ENCODE data around the gene CEMIP.
"Not testable (repeated sequence)": the region's sequence is repeated elsewhere in the genome, so short reads cannot be mapped to it uniquely, and the experiment has no call there.

The CEMIP gene

DNA sequence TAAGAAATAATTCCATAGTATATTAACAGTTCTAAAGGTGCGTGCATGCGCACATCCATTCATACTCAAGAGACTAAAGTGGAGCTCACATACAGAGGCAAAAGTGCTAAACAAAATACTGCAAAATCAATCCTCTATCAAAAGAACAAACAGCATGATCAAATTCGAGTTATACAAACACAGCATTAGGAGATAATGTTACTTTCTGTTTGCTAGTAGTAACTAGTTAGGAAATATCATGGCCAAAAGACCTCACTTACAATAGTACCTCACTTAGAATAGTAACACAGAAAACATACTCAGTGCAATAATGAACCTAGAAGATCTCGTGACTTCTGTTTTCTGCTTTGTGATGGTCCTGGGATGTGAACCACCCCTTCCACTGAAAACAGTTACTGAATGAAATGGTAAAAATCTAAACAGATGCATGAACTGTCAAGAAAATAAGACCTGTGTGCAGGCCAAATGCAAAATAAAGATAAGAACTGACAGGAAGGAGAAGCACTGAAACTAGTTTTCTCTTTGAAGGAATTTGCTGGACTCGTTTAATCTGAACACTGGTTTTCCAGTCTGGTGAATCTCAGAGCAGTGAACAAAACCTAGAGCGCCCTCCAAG, 20.9 kb upstream of the CEMIP start:
- in situ Hi-C loops (cut with HindIII; ENCODE audit: low sequenced_read_pairs) = no loop called here

DNA sequence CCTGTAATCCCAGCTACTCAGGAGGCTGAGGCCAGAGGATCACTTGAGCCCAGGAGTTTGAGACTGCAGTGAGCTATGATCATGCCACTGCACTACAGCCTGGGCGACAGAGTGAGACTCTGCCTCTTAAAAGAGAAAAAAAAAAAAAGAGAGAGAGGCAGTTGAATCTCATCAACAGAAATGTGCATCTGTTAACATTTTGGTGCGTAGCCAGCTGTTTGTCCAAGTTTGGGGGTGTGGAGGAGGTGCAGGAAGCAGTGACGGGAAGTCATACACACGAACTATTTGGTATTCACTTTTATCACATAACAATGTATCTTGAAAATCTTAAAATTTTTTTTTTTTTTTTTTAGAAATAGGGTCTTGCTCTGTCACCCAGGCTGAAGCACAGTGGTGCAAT, 18.2 kb upstream of the CEMIP start:
- in situ Hi-C loops (cut with HindIII; ENCODE audit: low sequenced_read_pairs) = no loop called here

DNA sequence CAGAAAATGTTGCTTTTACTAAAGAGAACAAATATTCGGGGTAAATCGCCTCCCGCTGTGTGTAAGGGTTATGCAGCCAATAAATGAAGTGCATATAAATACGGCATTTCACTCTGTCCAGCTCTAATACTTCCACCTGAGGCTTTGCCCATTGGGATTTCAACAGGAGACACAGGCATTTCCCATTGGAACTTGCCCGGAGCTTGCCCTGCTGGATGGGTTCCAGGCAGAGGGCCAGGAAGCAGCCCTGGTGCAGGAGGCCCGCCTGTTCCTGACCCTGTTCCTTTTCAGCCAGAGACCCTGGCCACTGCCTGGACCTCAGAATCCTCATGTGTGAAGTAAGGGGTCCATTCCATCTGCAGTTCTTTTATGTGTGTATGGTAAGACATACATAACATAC, 17.4 kb upstream of the CEMIP start:
- in situ Hi-C loops (cut with HindIII; ENCODE audit: low sequenced_read_pairs) = no loop called here

DNA sequence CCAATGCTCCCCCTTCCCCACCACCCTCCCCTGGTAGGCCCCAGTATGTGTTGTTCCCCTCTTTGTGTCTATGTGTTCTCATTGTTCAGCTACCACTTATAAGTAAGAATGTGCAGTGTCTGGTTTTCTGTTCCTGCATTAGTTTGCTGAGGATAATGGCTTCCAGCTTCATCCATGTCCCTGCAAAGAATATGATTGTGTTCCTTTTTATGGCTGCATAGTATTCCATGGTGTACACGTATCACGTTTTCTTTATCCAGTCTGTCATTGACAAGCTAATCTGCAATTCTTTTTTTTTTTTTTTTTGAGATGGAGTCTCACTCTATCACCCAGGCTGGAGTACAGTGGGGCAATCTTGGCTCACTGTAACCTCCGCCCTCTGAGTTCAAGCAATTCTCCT, 15.9 kb upstream of the CEMIP start:
- in situ Hi-C loops (cut with HindIII; ENCODE audit: low sequenced_read_pairs) = not testable (repeated sequence)

DNA sequence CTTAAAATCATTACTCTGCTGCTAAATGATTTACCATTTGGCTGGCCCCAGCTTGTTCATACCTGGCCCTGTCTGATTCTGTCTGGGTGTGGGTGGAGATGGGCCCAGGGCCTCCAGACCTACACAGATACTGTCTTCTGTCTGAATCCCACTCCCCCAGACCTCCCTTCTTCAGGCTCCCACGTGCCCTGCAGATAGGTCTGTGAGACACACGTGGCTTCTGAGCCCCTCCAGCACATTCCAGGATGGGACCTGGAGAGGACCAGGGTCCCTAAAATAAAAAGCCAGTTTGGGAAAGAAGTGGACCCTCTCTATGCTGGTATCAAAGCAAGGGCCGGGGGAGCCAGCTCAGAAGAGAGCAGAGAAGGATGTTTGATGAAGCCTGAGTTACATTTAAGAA, 14.6 kb upstream of the CEMIP start:
- in situ Hi-C loops (cut with HindIII; ENCODE audit: low sequenced_read_pairs) = no loop called here

DNA sequence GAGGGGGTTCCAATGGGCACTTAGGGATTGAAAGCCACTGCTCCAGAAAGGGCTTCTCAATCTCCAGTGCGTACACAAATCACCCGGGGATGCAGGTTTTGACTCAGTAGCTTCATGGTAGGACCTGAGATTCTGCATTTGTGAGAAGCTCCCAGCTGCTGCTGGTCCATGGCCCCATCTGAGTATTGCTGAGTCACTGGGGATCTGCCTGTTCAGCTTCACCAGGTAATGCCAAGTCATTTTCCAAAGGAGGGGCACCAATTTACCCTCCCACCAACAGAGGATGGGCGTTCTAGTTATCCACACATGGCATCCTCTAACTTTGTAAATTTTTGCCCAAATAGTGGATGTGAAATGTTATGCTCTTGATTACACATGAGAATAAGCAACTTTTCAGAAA, 12.9 kb upstream of the CEMIP start:
- in situ Hi-C loops (cut with HindIII; ENCODE audit: low sequenced_read_pairs) = no loop called here

DNA sequence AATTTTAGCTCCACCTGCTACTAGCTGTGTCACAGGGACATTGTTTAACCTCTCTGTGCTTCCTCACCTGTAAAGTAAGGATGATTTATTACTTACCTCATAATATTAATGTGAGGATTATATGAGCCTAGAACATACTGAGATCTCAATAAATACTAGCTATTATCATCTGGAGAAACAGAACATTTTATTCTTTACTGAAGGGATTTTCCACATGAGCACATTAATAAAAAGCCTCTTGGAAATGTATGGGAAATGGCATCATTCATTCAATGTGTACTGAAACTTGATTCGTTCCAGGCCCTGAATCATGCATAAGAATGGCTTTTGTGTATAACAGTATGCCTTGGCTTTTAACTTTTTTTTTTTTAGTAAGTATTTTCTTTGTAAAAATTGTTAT, 11.0 kb upstream of the CEMIP start:
- in situ Hi-C loops (cut with HindIII; ENCODE audit: low sequenced_read_pairs) = no loop called here

DNA sequence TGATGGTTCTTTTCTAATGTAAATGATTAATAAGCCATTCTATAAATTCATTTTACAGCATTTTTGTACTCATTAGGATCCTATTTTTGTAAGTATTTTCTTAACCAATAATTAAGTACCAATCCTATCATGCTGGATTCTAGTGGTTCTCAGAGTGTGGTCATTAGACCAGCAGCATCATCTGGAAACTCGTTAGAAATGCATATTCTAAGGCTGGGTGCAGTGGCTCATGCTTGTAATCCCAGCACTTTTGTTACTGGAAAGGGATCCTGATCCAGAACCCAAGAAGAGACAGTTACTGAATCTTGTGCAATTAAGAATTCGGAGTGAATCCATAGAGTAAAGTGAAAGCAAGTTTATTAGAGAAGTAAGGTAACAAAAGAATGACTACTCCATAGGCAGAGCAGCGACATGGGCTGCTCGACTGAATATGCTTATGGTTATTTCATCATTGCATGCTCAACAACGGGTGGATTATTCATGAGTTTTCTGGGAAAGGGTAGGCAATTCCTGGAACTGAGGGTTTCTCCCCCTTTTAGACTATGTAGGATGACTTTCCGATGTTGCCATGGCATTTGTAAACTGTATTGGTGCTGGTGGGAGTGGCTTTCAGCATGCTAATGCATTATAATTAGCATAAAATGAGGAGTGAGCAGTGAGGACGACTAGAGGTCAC, 9.9 kb upstream of the CEMIP start:
- in situ Hi-C loops (cut with HindIII; ENCODE audit: low sequenced_read_pairs) = no loop called here

DNA sequence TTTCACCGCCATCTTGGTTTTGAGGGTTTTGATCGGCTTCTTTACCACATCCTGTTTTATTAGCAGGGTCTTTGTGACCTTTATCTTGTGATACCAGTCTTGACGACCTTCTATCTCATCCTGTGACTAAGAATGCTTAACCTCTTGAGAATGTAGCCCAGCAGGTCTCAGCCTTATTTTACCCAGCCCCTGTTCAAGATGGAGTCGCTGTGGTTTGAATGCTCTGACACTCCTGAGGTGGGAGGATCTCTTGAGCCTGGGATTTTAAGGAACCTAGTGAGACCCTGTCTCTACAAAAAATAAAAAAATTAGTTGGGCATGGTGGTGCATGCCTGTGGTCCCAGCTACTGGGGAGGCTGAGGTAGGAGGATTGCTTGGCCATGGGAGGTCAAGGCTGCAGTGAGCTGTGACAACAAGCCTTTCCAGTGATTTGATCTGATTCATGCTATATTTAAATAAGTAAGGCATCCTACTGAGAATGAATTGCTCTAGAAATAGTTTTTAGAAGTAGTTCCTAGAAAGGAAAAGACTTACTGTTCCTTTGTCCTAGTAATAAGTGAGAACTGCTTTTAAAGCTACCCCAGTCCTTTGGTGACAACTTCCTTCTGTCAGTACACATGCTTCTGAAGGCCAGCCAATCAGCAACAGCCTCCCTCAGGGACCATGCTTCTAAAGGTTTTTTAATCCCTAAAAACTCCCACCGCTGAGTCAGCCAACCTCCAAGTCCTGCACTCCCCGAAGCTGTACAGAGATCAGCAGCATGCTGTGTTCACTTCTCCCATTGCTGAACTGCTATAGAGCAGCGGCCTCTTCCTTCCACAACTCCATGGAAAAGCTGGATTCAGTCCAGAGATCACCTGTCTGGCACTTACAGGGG, 9.1 kb upstream of the CEMIP start:
- in situ Hi-C loops (cut with HindIII; ENCODE audit: low sequenced_read_pairs) = no loop called here

DNA sequence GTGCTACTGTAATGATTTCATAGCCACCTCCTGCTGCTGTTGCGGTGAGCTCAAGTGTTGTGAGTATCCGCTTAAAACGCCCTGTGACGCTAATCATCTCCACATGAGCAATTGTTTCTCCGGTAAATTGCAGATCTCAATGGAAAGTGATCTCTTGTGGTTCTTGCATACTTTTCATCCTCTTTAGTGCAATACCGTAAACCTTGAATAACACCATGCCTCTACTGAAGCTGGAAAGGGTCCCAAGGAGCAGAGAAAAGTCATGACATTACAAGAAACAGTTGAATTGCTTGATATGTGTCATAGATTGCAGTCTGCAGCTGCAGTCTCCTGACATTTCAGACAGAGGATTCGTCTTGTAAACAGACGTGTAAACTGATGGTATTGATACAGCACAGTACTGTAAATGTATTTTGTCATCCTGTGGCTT, 6.0 kb upstream of the CEMIP start:
- in situ Hi-C loops (cut with HindIII; ENCODE audit: low sequenced_read_pairs) = no loop called here

DNA sequence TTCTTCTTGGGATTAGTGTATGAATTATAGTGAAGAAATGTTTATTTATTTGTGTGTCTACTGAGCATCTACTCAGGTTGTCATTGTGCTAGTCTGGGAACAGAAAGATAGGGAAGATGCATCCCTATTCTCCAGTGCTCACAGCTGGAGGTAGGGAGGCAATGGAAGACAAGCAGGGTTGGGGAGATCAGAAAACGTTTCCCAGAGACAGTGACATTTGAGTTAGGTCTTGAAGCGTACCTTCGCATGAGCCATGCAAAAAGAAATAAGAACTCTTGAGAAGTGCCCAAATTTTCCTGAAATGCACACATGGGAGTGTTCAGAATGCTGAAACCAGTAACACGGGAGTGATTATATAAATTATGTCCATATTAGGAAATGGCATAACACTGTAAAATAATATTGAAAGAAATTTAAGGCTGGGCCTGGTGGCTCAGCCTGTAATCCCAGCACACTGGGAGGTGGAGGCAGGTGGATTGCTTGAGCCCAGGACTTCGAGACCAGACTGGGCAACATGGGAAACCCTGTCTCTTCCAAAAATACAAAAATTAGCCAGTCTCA, 5.3 kb upstream of the CEMIP start:
- in situ Hi-C loops (cut with HindIII; ENCODE audit: low sequenced_read_pairs) = no loop called here

DNA sequence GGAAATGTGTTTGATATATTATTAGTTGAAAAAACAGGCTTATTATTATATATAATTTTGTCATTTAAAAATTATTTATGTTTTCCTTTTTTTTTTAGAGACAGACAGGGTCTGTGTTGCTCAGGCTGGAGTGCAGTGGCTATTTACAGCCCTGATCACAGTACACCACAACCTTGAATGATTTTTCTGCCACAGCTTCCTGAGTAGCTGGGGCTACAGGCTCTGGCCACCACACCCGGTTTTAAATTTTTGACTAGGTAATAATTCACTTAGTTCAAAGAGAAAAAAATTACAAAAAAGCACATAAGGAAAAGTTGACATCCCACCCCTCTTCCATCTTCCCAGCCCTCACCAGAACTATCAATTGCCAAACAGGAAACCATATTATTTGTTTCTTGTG, 4.7 kb upstream of the CEMIP start:
- in situ Hi-C loops (cut with HindIII; ENCODE audit: low sequenced_read_pairs) = no loop called here

DNA sequence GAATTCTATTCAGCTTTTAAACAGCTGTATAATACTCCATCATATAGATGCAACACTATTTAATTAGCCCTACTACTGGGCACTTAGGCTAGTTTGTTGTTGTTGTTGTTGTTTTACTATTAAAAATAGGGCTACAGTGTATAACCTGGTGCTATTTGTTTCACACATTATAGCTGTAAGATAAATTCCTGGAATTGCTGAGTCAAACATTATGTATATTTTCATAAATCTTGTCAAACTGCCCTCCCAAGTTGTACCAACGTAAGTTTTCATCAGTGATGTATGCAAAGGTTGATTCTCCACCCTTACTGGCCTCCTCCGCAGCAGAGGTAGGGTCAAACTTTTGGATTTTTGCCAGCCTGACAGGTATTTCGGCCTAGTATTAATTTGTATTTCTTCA, 3.8 kb upstream of the CEMIP start:
- in situ Hi-C loops (cut with HindIII; ENCODE audit: low sequenced_read_pairs) = no loop called here

DNA sequence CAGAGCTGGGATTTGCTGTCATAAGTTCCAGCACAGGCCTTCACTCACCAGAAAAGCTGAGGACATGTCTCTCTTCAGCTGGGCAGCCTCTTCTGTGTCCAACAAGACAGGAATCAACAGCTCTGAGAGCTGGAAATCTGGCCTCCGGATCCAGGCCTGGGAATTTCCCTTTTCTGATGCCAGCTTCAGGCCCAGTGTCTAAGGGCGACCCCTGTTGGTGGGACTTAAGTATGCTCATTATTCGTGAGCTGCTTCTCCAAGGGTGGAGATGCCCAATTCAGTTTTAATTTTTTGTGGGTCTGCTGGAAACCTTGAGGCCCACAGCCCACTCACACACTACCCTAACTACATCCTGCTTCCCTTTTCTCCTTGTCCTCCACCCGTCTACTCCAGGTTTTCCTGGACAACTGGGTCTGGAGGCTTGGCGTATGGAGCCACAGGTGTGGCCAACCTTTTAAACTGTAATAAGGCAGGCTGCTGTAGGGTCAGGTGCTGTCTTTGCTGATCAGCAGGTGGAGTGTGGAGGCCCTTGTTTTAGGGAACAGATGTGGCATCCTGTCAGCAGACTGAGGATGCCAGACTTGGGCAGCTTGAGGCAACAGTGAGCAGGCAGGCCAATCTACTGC, 2.6 kb upstream of the CEMIP start:
- in situ Hi-C loops (cut with HindIII; ENCODE audit: low sequenced_read_pairs) = no loop called here

DNA sequence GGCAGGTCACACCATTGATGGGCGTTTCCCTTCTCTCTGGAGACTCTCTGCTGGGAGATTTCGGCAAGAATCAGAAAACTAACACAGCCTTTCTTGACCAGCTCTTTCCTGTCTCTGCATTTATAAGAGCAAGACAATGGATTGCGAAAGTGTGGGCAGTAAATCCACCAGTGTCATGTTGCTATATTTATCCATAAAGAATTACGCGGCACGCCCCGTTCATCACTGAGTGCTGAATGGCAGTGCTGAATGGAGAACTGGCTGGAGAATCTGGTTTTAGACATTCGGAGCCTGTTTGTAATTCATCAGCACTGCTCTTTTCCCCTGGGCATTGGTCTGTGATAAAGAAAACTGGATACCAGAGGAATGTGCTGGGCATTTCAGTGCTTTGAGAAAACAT, 2.0 kb upstream of the CEMIP start:
- in situ Hi-C loops (cut with HindIII; ENCODE audit: low sequenced_read_pairs) = no loop called here

DNA sequence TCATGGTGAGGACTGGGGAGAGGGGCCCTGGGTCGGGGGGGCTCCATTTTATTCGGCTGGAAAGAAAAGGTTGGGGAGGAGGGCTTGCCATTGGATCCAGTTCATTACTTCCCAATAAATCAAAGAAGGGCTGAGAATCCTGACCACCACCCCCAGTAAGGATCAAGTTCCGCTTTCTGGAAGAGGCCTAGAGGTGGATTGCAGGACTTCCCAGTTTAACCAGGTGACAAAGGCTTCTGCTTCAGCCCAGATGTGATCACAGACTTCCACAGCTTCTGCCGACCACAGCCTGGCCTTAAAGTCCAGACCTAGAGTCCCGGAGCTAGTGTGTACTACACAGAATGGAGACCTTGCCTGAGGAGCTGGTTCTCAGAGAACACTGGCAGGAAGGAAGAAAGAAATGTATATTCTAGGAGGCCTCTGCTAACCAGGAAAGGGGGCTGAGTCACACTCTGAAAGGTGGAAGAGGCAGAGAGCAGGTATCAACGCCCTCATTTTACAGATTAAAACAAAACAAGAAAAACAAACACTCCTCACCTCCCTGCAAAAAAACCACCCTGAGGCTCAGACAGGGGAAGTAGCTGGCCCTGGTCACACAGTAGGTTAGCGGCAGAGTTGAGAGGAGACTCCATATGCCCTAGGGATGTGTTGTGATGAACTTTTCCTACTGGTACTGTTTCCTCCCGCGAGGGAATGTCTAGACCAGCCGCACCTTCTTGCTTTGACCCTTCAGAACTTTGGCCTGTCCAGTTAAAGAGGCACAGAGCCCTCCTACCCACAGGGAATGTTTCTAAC, 1.1 kb upstream of the CEMIP start:
- in situ Hi-C loops (cut with HindIII; ENCODE audit: low sequenced_read_pairs) = no loop called here

DNA sequence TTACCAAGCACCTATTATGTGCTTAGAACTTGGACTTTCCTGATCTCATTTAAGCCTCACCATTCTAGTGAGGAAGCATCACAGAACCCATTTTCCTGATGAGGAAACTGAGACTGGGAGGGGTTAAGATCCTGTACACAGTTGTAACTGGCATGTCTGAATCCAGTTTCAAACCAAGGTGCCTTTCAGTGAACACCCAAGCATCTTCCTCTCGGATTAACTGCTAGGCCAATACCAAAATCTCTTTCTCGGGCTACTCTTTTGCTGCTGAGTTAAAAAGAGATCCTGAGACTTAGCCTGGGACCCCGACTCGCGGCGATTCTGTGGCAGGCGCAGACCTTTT, 578 bp upstream of the CEMIP start:
- in situ Hi-C loops (cut with HindIII; ENCODE audit: low sequenced_read_pairs) = no loop called here

DNA sequence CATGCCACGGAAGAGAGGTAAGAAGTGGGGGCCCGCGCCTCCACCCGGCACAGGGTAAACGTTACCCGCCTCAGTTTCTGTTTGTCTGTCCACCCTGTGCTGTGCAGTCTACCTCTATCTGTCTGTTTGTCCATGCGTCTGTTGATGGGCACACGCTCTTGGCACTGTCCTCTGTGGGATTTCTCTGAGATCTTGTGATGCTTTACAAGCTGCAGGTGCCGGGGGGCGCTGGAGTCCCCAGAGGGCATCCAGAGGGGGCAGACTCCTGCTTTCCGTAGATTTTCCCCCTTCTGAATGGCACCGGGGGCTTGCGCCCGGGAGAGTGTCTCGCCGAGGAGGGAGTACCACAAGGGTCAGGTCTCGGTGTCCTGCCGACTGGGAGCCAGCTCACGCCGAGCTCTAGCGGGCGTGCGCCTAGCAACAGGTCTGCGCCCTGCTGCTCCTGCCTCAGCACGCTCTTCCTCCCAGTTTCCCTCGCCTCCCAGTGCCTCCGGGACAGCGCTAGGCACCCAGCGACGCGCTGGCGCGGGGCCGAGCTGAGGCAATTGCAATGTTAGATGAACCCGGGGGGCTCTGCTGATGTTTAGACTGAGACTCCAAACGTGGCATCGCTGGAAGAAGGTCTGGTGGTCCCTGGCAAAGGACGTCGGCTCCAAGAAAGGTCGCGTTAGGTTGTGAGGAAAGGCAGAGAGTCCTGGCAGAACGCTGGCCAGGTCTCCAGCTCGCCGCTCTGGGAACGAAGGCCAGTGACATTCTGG, 667 bp downstream of the CEMIP start:
- in situ Hi-C loops (cut with HindIII; ENCODE audit: low sequenced_read_pairs) = no loop called here

DNA sequence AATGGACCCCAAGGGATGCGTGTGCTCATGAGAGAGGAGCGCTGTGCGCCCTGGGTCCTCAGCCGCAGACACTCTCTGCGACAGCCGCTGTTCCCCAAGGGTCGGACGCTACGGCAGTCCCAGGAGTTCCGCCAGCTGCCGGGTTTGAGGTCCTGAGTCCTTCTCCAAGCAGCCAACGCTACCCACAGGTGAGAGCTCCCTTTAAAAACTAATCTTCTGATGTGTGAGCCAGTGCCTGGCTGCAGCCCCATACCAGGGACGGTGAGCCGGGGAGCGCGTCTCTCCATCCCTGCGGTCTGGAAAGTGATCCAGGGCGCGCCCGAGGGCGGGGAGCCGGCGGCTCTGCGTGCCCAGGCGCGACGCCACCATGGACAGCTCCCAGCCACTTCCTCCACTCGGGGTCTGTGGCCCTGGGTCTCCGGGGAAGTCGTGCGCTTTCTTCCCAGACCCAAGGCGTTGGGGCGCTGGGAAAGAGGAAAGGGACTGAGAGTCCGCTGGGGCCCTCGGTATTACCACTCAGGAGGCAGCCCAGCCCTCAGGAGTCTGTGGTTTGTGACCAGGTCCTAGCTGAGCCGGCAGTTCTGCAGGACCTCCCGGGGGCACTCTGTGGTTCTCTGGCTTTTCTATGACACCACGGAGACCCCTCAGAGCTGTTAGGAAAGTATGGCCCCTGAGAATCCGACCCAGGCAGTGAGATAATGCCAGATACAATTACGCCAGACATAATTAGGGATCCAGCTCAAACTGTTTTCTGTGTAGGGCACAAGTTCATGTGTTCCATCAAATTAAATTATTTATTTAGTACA, 1.4 kb downstream of the CEMIP start:
- in situ Hi-C loops (cut with HindIII; ENCODE audit: low sequenced_read_pairs) = no loop called here

Data from DLD1 (cell line).